ENCODE results near the gene LAMB4. TPM values are rescaled to one million over a fixed set of nuclear protein-coding genes. Genes with fewer than 3 reads are reported as not detected.

Gene LAMB4
- total and polyA plus RNA-seq, 2 experiments from 2014 or later, result not detected

DNA sequence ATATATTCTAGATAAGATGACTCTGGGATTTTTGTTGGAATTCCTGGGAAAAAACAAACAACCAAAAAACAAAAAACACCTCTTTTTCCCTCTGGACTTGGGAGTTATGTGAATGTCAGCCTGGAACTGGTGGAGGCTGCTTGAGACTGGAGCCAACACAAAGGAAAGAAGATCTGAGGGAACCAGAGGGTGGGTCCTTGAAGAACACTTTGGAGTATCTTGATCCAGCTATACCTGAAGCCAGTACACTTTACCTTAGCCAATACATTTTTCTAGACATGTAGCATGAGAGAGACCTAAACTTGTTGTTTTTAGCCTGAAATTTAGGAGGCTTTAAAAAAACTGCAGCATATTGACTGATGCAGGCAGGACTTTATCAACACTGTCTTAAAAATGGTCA is 121.3 kb downstream of the LAMB4 start:
- no peaks in the 10 kb centered on the region for H3K9me3 Mint-ChIP-seq
- ATAC-seq, result no peak
- peaks cover 40% of the 10 kb centered on the region for H3K27me3 ChIP-seq (ENCODE audit: insufficient read depth)
- DNase-seq (ENCODE audit: low spot score), result no peak
- H3K79me2 ChIP-seq (replicated peaks; ENCODE audit: insufficient read depth), result no peaks in the 10 kb centered on the region
- H3K27me3 Mint-ChIP-seq (ENCODE audit: insufficient read depth, low read depth, poor library complexity), result peaks cover 37% of the 10 kb centered on the region
- no peaks in the 10 kb centered on the region for H3F3A ChIP-seq (replicated peaks; ENCODE audit: low read depth)
- TF ChIP-seq, protein P1, sequence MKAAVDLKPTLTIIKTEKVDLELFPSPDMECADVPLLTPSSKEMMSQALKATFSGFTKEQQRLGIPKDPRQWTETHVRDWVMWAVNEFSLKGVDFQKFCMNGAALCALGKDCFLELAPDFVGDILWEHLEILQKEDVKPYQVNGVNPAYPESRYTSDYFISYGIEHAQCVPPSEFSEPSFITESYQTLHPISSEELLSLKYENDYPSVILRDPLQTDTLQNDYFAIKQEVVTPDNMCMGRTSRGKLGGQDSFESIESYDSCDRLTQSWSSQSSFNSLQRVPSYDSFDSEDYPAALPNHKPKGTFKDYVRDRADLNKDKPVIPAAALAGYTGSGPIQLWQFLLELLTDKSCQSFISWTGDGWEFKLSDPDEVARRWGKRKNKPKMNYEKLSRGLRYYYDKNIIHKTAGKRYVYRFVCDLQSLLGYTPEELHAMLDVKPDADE (IDR thresholded peaks at IDR 0.05), result no peak
- TF ChIP-seq ZNF331 (CRISPR knock-in tag; IDR thresholded peaks at IDR 0.05; ENCODE audit: low read depth) (no peak), POLR2AphosphoS5 (IDR thresholded peaks at IDR 0.05; ENCODE audit: low read depth) (no peak), STAT1 (IDR thresholded peaks at IDR 0.05; ENCODE audit: unreplicated experiment) (no peak), JUNB (IDR thresholded peaks at IDR 0.05; ENCODE audit: unreplicated experiment) (no peak), CREB1 (CRISPR knock-in tag; IDR thresholded peaks at IDR 0.05; ENCODE audit: low read depth) (no peak), EZH2phosphoT487 (IDR thresholded peaks at IDR 0.05; ENCODE audit: unreplicated experiment) (no peak), EZH2 (IDR thresholded peaks at IDR 0.05; ENCODE audit: low read depth, unreplicated experiment) (no peak), NANOG (IDR thresholded peaks at IDR 0.05; ENCODE audit: borderline replicate concordance) (no peak), ZNF114 (CRISPR knock-in tag; IDR thresholded peaks at IDR 0.05) (no peak)
- TF ChIP-seq, protein P2, sequence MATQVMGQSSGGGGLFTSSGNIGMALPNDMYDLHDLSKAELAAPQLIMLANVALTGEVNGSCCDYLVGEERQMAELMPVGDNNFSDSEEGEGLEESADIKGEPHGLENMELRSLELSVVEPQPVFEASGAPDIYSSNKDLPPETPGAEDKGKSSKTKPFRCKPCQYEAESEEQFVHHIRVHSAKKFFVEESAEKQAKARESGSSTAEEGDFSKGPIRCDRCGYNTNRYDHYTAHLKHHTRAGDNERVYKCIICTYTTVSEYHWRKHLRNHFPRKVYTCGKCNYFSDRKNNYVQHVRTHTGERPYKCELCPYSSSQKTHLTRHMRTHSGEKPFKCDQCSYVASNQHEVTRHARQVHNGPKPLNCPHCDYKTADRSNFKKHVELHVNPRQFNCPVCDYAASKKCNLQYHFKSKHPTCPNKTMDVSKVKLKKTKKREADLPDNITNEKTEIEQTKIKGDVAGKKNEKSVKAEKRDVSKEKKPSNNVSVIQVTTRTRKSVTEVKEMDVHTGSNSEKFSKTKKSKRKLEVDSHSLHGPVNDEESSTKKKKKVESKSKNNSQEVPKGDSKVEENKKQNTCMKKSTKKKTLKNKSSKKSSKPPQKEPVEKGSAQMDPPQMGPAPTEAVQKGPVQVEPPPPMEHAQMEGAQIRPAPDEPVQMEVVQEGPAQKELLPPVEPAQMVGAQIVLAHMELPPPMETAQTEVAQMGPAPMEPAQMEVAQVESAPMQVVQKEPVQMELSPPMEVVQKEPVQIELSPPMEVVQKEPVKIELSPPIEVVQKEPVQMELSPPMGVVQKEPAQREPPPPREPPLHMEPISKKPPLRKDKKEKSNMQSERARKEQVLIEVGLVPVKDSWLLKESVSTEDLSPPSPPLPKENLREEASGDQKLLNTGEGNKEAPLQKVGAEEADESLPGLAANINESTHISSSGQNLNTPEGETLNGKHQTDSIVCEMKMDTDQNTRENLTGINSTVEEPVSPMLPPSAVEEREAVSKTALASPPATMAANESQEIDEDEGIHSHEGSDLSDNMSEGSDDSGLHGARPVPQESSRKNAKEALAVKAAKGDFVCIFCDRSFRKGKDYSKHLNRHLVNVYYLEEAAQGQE (IDR thresholded peaks at IDR 0.05; ENCODE audit: unreplicated experiment), result no peak
- TF ChIP-seq, protein P3, sequence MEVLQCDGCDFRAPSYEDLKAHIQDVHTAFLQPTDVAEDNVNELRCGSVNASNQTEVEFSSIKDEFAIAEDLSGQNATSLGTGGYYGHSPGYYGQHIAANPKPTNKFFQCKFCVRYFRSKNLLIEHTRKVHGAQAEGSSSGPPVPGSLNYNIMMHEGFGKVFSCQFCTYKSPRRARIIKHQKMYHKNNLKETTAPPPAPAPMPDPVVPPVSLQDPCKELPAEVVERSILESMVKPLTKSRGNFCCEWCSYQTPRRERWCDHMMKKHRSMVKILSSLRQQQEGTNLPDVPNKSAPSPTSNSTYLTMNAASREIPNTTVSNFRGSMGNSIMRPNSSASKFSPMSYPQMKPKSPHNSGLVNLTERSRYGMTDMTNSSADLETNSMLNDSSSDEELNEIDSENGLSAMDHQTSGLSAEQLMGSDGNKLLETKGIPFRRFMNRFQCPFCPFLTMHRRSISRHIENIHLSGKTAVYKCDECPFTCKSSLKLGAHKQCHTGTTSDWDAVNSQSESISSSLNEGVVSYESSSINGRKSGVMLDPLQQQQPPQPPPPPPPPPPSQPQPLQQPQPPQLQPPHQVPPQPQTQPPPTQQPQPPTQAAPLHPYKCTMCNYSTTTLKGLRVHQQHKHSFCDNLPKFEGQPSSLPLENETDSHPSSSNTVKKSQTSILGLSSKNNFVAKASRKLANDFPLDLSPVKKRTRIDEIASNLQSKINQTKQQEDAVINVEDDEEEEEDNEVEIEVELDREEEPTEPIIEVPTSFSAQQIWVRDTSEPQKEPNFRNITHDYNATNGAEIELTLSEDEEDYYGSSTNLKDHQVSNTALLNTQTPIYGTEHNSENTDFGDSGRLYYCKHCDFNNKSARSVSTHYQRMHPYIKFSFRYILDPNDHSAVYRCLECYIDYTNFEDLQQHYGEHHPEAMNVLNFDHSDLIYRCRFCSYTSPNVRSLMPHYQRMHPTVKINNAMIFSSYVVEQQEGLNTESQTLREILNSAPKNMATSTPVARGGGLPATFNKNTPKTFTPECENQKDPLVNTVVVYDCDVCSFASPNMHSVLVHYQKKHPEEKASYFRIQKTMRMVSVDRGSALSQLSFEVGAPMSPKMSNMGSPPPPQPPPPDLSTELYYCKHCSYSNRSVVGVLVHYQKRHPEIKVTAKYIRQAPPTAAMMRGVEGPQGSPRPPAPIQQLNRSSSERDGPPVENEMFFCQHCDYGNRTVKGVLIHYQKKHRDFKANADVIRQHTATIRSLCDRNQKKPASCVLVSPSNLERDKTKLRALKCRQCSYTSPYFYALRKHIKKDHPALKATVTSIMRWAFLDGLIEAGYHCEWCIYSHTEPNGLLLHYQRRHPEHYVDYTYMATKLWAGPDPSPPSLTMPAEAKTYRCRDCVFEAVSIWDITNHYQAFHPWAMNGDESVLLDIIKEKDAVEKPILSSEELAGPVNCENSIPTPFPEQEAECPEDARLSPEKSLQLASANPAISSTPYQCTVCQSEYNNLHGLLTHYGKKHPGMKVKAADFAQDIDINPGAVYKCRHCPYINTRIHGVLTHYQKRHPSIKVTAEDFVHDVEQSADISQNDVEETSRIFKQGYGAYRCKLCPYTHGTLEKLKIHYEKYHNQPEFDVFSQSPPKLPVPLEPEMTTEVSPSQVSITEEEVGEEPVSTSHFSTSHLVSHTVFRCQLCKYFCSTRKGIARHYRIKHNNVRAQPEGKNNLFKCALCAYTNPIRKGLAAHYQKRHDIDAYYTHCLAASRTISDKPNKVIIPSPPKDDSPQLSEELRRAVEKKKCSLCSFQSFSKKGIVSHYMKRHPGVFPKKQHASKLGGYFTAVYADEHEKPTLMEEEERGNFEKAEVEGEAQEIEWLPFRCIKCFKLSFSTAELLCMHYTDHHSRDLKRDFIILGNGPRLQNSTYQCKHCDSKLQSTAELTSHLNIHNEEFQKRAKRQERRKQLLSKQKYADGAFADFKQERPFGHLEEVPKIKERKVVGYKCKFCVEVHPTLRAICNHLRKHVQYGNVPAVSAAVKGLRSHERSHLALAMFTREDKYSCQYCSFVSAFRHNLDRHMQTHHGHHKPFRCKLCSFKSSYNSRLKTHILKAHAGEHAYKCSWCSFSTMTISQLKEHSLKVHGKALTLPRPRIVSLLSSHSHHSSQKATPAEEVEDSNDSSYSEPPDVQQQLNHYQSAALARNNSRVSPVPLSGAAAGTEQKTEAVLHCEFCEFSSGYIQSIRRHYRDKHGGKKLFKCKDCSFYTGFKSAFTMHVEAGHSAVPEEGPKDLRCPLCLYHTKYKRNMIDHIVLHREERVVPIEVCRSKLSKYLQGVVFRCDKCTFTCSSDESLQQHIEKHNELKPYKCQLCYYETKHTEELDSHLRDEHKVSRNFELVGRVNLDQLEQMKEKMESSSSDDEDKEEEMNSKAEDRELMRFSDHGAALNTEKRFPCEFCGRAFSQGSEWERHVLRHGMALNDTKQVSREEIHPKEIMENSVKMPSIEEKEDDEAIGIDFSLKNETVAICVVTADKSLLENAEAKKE (CRISPR knock-in tag; IDR thresholded peaks at IDR 0.05), result no peak
- TF ChIP-seq, protein P4, sequence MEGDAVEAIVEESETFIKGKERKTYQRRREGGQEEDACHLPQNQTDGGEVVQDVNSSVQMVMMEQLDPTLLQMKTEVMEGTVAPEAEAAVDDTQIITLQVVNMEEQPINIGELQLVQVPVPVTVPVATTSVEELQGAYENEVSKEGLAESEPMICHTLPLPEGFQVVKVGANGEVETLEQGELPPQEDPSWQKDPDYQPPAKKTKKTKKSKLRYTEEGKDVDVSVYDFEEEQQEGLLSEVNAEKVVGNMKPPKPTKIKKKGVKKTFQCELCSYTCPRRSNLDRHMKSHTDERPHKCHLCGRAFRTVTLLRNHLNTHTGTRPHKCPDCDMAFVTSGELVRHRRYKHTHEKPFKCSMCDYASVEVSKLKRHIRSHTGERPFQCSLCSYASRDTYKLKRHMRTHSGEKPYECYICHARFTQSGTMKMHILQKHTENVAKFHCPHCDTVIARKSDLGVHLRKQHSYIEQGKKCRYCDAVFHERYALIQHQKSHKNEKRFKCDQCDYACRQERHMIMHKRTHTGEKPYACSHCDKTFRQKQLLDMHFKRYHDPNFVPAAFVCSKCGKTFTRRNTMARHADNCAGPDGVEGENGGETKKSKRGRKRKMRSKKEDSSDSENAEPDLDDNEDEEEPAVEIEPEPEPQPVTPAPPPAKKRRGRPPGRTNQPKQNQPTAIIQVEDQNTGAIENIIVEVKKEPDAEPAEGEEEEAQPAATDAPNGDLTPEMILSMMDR (conservative IDR thresholded peaks at IDR 0.05; ENCODE audit: low read depth in 2 of 2), result no peak
- H3K4me1 Mint-ChIP-seq, result peaks cover 11% of the 10 kb centered on the region; the same call in 2 of the 3 replicates
- no peak overlapping the region for H3K4me2 ChIP-seq
- H2AFZ ChIP-seq, result no peak overlapping the region
- H3K36me3 Mint-ChIP-seq (ENCODE audit: low read depth), result no peaks in the 10 kb centered on the region
- H3K9me2 ChIP-seq (ENCODE audit: insufficient read depth), result no peaks in the 10 kb centered on the region
- H3K27ac Mint-ChIP-seq, result no peak overlapping the region
- no peaks in the 10 kb centered on the region; the same call in 1 of the 2 replicates for H4K20me1 ChIP-seq (replicated peaks; ENCODE audit: insufficient read depth)
- H3K4me3 ChIP-seq, result no peak overlapping the region
- H3K36me3 ChIP-seq (ENCODE audit: insufficient read depth), result no peaks in the 10 kb centered on the region
- H3K4me1 ChIP-seq (ENCODE audit: insufficient read depth), result peaks cover 10% of the 10 kb centered on the region; the same call in 1 of the 2 replicates
- no peak overlapping the region for H3K27ac ChIP-seq (ENCODE audit: low read depth)
- H3K4me3 Mint-ChIP-seq, result no peak overlapping the region

Measured in GM23338 (cell line).